IPS-20b (cell line): Measurements from ENCODE around the gene ZBTB24.

Experiments used
- H3K27ac ChIP-seq: one replicate; pipeline ENCODE4 v1.5.1; 2013; ENCODE audit warnings: low read length
- H3K27me3 ChIP-seq: 2 replicates; pipeline ENCODE4 v1.6.1; 2013; ENCODE audit warnings: mild to moderate bottlenecking, low read length, inconsistent platforms; ENCODE audit not compliant: insufficient read depth
- H3K36me3 ChIP-seq: 2 replicates; pipeline ENCODE4 v1.6.1; 2013; ENCODE audit warnings: low read depth, mild to moderate bottlenecking, inconsistent platforms, low read length, moderate library complexity; ENCODE audit not compliant: insufficient read depth
- H3K4me1 ChIP-seq: 2 replicates; pipeline ENCODE4 v1.6.1; 2013; ENCODE audit warnings: mild to moderate bottlenecking, control low read depth, inconsistent platforms, low read length, moderate library complexity; ENCODE audit not compliant: insufficient read depth
- H3K4me3 ChIP-seq: 2 replicates; pipeline ENCODE4 v1.5.1; 2013; ENCODE audit warnings: mild to moderate bottlenecking, low read length, inconsistent platforms
- H3K9ac ChIP-seq: 2 replicates; pipeline ENCODE4 v1.6.1; 2013; ENCODE audit warnings: low read depth, mild to moderate bottlenecking, inconsistent platforms, low read length, moderate library complexity
- H3K9me3 ChIP-seq: 2 replicates; pipeline ENCODE4 v1.6.1; 2013; ENCODE audit warnings: mild to moderate bottlenecking, low read depth, low read length, inconsistent platforms; ENCODE audit not compliant: insufficient read depth

Gene ZBTB24

DNA sequence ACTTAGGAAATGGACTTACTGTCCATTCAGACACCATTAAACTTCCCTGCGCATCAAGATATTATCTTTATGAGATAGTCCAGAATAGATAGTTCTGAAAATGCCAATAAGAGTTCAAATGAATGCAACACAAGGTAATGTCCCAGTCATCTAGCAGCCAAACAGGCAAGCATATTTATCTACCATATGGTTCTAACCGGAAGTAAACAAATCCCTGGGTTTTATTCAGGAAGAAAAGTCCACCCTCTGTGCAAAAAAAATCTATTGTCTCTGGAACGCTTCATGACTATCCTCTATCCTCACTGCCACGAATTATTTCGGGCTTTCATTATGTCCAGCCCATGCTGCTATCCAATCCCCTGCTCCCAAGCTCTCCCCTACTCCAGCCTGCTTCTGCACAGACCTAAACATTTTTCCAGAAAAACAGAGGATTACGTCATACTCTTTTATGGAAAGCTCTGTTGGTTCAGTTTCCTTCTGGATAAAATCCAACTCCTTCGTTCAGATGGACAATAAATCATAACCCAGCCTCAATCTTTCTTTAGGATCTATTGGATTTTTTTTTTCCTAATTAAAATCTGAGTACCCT lies 54.0 kb downstream of the ZBTB24 start:
- Histone ChIP-seq H3K9me3 (no peaks in the 10 kb centered on the region), H3K9ac (no peak overlapping the region), H3K36me3 (no peaks in the 10 kb centered on the region), H3K4me3 (no peak overlapping the region), H3K27me3 (no peaks in the 10 kb centered on the region), H3K4me1 (no peaks in the 10 kb centered on the region), H3K27ac (no peak overlapping the region)

DNA sequence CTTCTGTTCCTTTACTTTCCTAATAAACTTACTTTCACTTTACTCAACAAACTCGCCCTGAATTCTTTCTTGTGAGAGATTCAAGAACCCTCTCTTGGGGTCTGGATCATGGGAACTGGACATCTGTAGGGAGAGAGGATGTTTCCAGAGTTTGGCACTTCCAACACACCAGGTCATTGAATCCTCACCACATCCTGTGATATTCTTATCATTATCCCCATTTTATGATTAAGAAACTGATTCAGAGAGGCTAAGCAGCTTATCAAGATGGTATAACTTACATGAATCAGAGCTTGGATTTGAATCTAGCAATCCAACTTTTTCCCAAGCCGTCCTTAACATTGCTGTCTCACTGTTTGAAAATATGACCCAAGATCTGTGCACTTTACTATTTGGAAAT lies 58.1 kb downstream of the ZBTB24 start:
- no peaks in the 10 kb centered on the region for H3K27me3 ChIP-seq
- H3K9me3 ChIP-seq = no peaks in the 10 kb centered on the region
- H3K4me1 ChIP-seq = no peaks in the 10 kb centered on the region
- no peak overlapping the region for H3K9ac ChIP-seq
- H3K27ac ChIP-seq = no peak overlapping the region
- no peak overlapping the region for H3K4me3 ChIP-seq
- H3K36me3 ChIP-seq = no peaks in the 10 kb centered on the region

GRCh38 chr6:109421184-109421583 lies 61.8 kb downstream of the ZBTB24 start:
- H3K36me3 ChIP-seq = no peaks in the 10 kb centered on the region
- H3K9ac ChIP-seq = no peak overlapping the region
- H3K27ac ChIP-seq = no peak overlapping the region
- H3K9me3 ChIP-seq = no peaks in the 10 kb centered on the region
- H3K4me1 ChIP-seq = no peaks in the 10 kb centered on the region
- no peaks in the 10 kb centered on the region for H3K27me3 ChIP-seq
- H3K4me3 ChIP-seq = no peak overlapping the region

DNA sequence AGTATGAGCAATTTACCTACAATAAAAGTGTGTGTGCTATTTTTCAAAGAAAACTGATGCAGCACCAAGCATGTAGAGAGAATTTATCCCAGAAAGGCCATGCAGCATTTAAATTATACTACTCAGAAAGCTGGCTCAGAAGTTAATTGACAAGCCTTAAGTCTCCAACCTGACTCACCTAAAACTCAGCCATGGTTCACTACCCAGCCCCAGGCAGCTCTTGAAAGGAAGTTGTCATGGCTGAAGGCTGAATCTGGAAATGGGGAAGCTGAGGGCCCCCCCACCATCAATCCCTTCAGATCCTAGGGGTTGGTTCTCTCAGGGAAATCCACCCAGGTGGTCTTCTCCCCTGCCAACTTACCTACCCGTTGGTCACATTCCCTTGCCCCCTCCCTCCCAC lies 62.3 kb downstream of the ZBTB24 start:
- Histone ChIP-seq H3K36me3 (no peaks in the 10 kb centered on the region), H3K9me3 (no peaks in the 10 kb centered on the region), H3K27ac (no peak overlapping the region), H3K9ac (no peak overlapping the region), H3K4me3 (no peak overlapping the region), H3K27me3 (no peaks in the 10 kb centered on the region), H3K4me1 (no peaks in the 10 kb centered on the region)

GRCh38 chr6:109417646-109418045 lies 65.4 kb downstream of the ZBTB24 start:
- Histone ChIP-seq H3K4me3 (no peak overlapping the region), H3K27ac (no peak overlapping the region)

More at GRCh38 chr6:109417646-109418045, 65.4 kb downstream of the ZBTB24 start:
- no peaks in the 10 kb centered on the region for H3K4me1 ChIP-seq
- H3K9ac ChIP-seq = no peak overlapping the region
- H3K36me3 ChIP-seq = no peaks in the 10 kb centered on the region
- no peaks in the 10 kb centered on the region for H3K9me3 ChIP-seq
- no peaks in the 10 kb centered on the region for H3K27me3 ChIP-seq
